Measurements from ENCODE around the gene GLRB.
"Not testable (repeated sequence)": the region's sequence is repeated elsewhere in the genome, so short reads cannot be mapped to it uniquely, and the experiment has no call there.

Gene GLRB

DNA sequence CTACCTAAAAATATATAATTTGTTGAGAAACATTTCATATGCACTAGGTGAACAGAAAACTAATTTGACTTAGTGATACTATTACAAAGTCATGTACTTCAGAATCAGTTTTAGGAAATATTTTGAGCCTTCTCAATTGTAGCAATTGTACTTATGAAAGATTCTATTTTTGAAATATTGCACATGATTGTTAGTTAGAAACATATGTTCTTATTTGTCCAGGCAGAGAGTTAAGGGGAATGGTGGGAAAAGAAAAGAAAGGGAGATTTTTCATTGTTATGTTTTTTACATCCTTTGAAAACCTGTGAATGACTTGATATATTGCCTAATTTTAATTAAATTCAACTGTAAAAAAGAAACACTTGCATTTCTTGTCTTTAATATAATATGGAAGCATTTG lies 66.0 kb downstream of the GLRB start:
- DNase-seq, result no peak

DNA sequence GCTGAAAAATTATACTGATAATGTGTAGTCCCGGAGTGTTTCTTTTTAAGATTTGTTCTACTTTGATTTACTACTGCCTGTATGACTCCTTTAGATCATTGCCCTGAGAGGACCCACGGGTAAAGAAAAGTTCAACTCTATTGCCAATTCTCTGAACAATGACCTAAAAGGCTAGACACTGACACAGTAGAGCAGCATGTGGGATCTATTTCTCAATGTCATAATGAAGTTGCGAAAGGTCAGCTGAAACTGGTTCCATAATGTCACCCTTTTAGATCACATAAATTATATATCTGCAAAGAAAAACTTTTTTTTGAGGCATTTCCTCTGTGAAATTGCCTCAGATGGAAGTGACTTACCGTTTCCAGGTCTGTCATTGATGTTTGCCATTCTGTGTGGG lies 67.4 kb downstream of the GLRB start:
- no peak for DNase-seq

DNA sequence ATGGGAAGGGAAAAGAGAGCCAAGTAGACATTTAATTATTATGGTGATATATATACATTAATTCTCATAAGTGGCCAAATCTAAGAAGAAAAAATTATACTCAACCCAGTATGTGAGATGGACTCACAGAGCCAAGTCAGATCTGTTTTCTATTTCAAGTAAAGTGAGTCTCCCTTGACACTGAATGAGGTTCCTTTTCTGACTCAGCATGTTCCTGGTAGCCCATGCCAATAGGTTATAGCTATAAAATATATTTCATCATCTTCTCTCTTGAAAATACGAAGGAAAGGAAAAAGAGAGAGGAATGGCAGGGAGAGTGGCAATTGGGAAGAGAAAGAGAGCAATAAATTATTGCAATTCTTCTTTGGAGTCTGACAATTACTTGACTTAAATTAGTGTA lies 75.8 kb downstream of the GLRB start:
- DNase-seq, result no peak

DNA sequence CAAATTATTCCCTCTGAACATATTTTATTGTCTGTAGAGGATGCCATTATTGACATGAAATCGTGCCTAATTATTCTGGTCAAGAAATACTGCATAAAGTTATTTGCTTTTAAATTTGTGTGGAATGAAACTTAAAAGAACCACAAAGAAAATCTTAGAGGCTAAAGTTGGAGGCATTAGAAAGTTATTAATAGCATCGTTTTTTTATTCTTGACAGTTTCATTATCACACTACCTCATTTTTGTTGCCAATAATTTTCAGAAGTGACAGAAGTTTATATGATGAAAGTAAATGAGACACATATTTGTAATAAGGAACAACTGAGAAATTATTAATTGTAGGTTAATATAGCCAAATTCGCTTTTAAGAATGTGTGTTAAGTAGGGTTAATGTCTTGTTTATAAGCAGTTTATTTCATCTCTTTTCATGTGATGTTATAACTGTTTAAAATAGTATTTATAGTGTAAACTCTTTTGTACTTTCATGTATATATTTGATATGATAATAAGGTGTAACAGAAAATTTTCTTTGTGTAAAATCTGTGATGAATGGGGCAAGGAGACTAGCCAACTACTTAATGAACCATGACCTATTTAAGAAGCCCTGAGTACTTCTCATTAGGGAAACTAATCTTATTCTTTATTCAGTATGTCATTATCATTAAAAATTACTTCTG lies 90.1 kb downstream of the GLRB start:
- DNase-seq, result no peak

DNA sequence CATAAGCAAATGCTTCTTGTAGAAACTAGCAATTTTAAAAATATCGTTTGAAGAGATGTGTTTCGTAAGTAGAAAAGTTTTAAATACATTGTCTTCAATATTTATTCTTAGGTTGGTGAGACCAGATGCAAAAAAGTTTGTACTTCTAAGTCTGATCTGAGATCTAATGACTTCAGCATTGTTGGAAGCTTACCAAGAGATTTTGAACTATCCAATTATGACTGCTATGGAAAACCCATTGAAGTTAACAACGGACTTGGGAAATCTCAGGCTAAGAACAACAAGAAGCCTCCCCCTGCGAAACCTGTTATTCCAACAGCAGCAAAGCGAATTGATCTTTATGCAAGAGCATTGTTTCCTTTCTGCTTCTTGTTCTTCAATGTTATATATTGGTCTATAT lies 94.4 kb downstream of the GLRB start:
- DNase-seq, result no peak

DNA sequence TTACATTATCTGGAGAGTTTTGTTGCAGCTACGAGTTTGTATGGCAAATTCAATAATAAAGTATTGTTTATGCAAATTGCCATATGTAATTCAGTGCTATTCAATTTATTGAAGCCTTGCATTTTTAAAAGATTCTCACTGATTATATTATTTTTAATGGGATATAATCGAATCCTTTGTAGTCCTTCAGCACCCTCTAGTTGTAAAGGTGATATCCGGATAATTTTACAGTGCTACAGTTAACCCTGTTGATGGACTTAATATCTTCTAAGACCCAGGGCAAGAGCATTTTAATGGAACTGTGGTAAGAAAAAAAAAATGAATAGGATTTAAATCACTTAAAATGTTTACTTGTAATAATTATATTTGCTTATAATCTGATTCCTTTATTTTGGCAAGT lies 96.1 kb downstream of the GLRB start:
- no peak for DNase-seq

DNA sequence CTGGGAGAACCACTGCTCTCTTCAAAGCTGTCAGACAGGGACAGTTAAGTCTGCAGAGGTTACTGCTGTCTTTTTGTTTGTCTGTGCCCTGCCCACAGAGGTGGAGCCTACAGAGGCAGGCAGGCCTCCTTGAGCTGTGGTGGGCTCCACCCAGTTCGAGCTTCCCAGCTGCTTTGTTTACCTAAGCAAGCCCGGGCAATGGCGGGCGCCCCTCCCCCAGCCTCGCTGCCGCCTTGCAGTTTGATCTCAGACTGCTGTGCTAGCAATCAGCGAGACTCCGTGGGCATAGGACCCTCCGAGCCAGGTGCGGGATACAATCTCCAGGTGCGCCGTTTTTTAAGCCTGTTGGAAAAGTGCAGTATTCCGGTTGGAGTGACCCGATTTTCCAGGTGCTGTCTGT lies 104.3 kb downstream of the GLRB start:
- DNase-seq, result not testable (repeated sequence)

DNA sequence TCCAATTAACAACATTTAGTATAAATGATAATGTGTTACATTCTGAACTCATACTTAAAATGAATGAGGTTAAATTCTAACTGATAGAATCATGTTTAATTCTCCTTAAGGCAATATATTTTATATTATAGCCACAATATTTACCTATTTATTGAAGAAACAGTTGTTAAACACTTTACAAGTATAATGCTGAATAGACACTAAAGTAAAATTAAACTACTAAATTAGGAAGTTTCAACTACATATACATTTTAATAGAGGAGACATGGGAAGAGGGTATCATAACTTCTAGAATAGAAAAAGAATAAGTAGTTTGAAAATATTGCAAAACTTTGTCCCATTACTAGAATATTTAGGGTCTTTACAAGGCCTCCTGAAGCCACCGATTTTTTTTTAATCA lies 108.3 kb downstream of the GLRB start:
- no peak for DNase-seq

DNA sequence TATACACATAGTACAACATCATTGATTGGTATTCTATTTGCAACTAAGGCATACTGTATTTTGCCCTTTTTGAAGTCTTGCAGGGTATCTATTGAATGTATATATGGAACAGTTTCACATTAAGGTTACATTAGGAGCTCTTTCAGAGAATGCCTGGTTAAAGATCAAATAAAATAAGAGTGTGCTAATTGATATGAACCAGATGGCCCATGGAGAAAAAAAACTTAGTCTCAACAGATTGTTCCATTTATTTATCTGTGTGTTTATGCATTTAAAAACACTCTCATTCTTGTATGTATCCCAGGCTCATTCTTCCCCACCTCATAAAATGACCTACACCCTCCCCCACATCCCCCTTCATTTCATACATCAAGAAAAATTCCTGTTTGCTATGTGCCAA lies 109.4 kb downstream of the GLRB start:
- DNase-seq, result no peak

DNA sequence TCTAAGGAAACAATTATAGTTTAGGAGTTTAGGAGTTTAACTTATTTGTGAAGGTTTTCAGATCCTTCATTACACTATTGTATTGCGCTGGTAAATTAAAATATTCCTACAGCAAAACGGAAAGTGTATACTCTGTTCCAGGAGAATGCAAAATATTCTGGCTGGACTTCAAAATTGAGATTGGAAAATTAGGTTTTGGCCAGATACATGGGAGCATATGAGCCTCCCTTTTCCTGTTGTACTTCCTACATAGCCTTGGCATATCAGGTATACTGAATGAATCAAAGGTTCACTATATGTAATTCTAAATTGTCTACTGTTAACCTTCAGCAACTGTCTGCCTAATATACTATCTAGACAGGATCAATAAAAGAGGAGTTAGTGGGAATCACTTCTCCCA lies 119.4 kb downstream of the GLRB start:
- DNase-seq, result no peak

DNA sequence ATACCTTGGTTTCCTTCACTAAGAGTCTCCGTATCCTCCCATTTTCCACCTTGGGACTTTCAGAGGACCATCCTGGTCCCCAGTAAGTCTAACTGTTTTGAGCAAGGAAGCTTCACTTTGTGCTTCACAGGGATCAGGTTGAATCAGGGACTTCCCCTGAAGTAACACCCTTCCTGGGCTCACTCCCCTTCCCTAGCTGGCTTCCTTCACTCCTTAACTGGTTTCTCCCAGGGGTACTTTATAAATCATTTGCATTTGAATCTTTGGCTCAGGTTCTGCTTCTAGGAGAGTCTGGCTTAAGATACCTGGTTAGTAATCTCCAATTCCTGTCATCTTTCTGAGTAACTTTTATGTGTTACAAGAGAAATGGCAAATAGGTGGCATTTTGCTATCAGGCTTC lies 120.1 kb downstream of the GLRB start:
- DNase-seq, result no peak

DNA sequence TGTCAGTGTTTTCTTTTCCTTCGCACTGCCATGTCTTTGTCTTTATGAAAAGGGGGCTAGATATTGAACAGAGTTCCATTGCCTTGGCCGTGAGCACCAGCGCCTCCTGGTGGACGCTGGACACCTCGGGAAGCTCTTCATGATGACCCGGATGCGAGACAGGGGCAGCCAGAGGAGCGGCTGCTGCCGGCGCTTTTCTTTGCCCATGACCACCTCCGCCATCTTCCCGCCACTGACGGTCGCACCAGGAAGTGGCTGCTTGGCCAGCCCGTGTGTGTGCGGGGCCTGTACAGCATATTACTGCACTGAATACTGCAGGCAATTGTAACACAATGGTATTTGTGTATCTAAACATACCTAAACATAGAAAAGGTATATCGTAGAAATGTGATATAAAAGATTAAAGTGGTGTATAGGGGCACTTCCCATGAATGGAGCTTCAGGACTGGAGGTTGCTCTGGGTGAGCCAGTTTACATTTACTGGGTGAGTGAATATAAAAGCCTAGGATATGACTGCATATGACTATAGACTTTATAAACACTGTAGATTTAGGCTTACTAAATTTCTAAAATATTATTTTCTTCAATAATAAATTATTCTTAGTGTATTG lies 128.8 kb downstream of the GLRB start:
- no peak for DNase-seq

DNA sequence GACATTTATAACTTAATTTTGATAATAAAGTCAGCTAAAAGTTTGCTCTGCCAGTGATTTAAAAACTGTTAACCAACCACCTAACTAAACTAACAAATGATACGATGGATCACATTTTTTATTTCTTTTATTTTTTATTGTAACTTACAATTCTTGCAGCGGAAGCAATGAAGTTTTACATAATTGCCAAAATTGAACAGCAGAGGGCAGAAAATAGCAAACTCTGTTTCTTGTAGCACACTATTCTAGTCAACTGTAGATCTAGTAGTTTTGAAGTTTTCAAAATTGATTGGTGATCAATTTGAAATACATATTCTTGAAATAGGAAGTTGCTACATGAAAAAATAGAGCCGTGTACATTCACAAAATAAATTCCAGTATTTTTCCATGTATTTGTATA lies 141.8 kb downstream of the GLRB start:
- DNase-seq, result no peak

DNA sequence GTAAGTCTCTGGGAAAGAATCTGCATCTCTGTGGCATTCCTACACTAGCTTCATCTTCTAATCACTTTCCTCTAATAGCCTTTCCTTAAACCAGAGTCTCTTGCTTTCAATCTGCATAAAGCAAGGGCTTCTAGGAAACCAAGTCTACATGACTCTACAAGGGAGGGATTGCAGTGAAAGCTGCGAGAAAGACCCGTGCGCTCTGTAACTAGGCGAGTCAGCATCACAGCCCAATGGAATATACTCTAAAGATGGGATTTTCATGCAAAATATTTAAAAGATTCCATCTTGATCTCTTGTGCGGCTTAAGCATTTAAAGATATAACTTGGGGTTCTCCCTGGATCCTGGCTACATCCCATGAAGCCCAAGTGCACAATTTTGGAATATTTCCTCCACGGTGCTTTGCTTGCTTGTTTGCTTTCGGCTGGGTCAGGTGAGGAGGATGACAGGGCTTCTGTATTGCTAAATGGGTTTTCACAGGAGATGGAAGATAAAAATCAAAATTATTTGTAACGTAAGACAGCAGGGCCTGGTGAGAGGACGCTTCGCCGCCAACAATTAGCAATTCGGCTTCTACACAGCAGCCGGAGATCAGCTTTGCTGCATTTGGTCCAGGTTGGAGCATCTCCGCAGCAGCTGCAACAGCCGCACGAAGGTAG lies 143.9 kb downstream of the GLRB start:
- no peak for DNase-seq

DNA sequence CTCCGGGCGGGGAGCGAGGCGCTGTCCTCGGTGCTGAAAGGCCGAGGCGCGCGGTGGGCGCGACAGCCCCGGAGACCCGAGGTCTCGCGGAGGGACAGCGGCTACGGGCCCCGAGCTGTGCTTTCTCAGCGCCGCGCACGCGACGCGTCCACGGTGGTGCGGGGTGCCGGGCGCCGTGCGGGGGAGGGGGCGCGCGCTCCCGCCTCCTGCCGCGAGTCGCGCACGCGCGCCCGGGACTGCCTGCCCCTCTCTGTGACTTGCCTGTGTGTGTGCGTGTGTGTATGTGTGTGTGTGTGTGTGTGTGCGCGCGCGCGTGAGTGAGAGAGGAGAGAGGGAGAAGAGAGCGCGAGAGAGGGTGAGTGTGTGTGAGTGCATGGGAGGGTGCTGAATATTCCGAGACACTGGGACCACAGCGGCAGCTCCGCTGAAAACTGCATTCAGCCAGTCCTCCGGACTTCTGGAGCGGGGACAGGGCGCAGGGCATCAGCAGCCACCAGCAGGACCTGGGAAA lies 144.5 kb downstream of the GLRB start, which contains the start of gene GRIA2:
Gene GRIA2, plus strand, starts transcription at position 358 of the 511 bp plus-strand sequence. CDS start 315 bp downstream, outside the sequence.
- no peak for DNase-seq

DNA sequence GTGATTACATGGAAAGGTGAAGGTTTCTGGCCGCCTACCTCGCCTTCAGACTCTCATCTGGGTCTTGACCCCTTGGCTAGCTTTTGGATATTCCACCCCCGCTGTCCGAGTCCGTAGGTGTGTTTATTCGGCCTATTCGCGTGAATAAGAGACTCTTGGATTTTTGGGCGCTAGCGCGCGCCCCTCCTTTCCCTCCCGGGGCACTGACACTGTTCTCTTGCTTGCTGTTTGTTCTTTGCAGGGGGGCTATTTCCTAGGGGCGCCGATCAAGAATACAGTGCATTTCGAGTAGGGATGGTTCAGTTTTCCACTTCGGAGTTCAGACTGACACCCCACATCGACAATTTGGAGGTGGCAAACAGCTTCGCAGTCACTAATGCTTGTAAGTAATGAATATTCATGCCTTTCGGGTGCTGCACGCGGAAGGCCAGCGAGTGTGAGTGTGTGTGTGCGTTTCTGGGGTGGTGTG lies 145.5 kb downstream of the GLRB start:
- DNase-seq, result no peak

All from T-helper 9 cell (primary cell).